HG03135 (cell line): Measurements from ENCODE around the gene UNC13C.

Experiments used
- ATAC-seq: cut with Tn5 transposase; IDR thresholded peaks from one replicate; pipeline ENCODE4 v1.9.1; 2021; ENCODE audit warnings: mild to moderate bottlenecking, moderate library complexity; ENCODE audit not compliant: unreplicated experiment

Gene UNC13C

GRCh38 chr15:54017251-54017650 is 39.0 kb downstream of the UNC13C start:
- no peak for ATAC-seq

GRCh38 chr15:54017959-54018358 is 39.7 kb downstream of the UNC13C start:
- ATAC-seq, result no peak

GRCh38 chr15:54026258-54026657 is 48.0 kb downstream of the UNC13C start:
- ATAC-seq, result no peak

- ATAC-seq, result no peak
Observed at GRCh38 chr15:54026891-54027290, 48.6 kb downstream of the UNC13C start.

GRCh38 chr15:54029081-54029480 is 50.8 kb downstream of the UNC13C start:
- no peak for ATAC-seq

GRCh38 chr15:54032066-54032465 is 53.8 kb downstream of the UNC13C start:
- ATAC-seq, result no peak

GRCh38 chr15:54033356-54033860 is 55.2 kb downstream of the UNC13C start:
- ATAC-seq, result no peak

- no peak for ATAC-seq
Observed at GRCh38 chr15:54033869-54034458, 55.7 kb downstream of the UNC13C start.

GRCh38 chr15:54035616-54036015 is 57.4 kb downstream of the UNC13C start:
- ATAC-seq, result no peak

GRCh38 chr15:54045397-54045796 is 67.2 kb downstream of the UNC13C start:
- ATAC-seq, result no peak

GRCh38 chr15:54046093-54046492 is 67.9 kb downstream of the UNC13C start:
- ATAC-seq, result no peak

GRCh38 chr15:54064365-54064764 is 86.1 kb downstream of the UNC13C start:
- ATAC-seq, result no peak

GRCh38 chr15:54066403-54066802 is 88.2 kb downstream of the UNC13C start:
- ATAC-seq, result no peak

GRCh38 chr15:54082836-54083492 is 104.7 kb downstream of the UNC13C start:
- ATAC-seq, result no peak

- no peak for ATAC-seq
Observed at GRCh38 chr15:54083501-54083900, 105.3 kb downstream of the UNC13C start.

- no peak for ATAC-seq
Observed at GRCh38 chr15:54083991-54084390, 105.8 kb downstream of the UNC13C start.

GRCh38 chr15:54088837-54089236 is 110.6 kb downstream of the UNC13C start:
- no peak for ATAC-seq

- no peak for ATAC-seq
Observed at GRCh38 chr15:54089776-54090175, 111.5 kb downstream of the UNC13C start.

- no peak for ATAC-seq
Observed at GRCh38 chr15:54091651-54092050, 113.4 kb downstream of the UNC13C start.

- no peak for ATAC-seq
Observed at GRCh38 chr15:54094661-54095060, 116.4 kb downstream of the UNC13C start.

GRCh38 chr15:54097019-54097418 is 118.8 kb downstream of the UNC13C start:
- ATAC-seq, result no peak

- ATAC-seq, result no peak
Observed at GRCh38 chr15:54099010-54099409, 120.8 kb downstream of the UNC13C start.
